Measurements from ENCODE around the gene CNNM3.

The CNNM3 gene

DNA sequence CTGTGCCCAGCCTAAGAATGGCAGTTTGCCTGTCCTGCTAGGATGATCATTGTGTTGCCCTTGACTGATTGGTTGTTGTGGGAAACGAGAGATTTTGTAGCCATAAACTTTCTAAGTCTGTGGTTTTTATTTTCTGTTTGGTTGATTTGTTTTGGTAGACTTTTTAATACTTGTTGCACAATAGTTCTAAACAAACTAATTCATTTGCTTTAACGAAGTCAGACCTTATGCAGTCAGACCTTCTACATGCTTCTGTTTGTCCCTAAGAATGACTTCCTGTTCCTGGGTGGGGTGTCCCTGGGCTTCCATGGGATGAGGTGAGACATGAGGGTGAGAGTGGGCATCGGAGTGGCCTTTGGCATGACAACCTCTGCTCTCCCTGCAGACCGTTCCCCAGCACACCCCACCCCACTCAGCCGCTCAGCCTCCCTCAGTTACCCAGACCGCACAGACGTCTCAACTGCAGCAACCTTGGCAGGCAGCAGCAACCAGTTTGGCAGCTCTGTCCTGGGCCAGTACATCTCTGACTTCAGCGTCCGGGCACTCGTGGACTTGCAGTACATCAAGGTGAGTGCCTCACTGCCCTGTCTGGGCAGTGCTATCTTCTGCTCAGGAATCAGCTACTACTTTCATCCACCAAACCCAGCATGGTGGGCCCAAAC is 7.8 kb upstream of the CNNM3 start:
- H3K4me3 ChIP-seq (ENCODE audit: low read depth, low read length), result no peak overlapping the region
- TF ChIP-seq, protein P1, sequence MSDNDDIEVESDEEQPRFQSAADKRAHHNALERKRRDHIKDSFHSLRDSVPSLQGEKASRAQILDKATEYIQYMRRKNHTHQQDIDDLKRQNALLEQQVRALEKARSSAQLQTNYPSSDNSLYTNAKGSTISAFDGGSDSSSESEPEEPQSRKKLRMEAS (IDR thresholded peaks at IDR 0.05; ENCODE audit: low read depth, low read length), result no peak
- TF ChIP-seq, protein P2, sequence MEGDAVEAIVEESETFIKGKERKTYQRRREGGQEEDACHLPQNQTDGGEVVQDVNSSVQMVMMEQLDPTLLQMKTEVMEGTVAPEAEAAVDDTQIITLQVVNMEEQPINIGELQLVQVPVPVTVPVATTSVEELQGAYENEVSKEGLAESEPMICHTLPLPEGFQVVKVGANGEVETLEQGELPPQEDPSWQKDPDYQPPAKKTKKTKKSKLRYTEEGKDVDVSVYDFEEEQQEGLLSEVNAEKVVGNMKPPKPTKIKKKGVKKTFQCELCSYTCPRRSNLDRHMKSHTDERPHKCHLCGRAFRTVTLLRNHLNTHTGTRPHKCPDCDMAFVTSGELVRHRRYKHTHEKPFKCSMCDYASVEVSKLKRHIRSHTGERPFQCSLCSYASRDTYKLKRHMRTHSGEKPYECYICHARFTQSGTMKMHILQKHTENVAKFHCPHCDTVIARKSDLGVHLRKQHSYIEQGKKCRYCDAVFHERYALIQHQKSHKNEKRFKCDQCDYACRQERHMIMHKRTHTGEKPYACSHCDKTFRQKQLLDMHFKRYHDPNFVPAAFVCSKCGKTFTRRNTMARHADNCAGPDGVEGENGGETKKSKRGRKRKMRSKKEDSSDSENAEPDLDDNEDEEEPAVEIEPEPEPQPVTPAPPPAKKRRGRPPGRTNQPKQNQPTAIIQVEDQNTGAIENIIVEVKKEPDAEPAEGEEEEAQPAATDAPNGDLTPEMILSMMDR (IDR thresholded peaks at IDR 0.05; ENCODE audit: low read depth, low read length), result no peak
- TF ChIP-seq MYC (IDR thresholded peaks at IDR 0.05; ENCODE audit: low read depth, low read length), result no peak
- TF ChIP-seq POLR2A (IDR thresholded peaks at IDR 0.05; ENCODE audit: extremely low read depth, insufficient read length), result no peak
- no peak for DNase-seq (ENCODE audit: low read depth)

DNA sequence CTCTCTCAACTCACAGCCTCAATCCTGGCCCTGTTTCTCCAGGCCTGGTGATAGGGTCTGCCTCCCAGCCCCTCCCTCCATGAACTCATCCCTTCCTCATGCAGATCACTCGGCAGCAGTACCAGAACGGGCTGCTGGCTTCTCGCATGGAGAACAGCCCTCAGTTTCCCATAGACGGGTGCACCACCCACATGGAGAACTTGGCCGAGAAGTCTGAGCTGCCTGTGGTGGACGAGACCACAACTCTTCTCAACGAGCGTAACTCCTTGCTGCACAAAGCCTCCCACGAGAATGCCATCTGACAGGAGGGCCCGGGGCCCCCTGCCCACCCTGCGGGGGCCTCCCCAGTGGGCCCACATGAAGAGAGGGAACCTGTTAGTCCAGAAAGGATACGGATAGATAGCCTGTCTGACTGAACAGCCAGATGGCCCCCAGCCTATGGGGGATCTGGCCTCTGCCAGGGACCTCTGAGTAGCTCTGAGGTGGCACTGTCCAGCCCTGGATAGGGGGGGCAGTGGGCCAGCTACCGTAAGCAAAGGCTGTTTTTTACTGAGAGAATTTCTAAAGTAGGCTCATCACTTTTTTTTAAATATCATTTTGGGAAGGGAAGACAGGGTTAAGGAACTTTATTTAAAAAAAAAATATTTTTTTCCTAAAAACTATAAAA is 6.7 kb upstream of the CNNM3 start:
- no peak for DNase-seq (ENCODE audit: low read depth)
- no peak overlapping the region for H3K4me3 ChIP-seq (ENCODE audit: low read depth, low read length)
- no peak for TF ChIP-seq POLR2A (IDR thresholded peaks at IDR 0.05; ENCODE audit: extremely low read depth, insufficient read length)
- TF ChIP-seq MYC (IDR thresholded peaks at IDR 0.05; ENCODE audit: low read depth, low read length), result no peak
- TF ChIP-seq, protein P1 (IDR thresholded peaks at IDR 0.05; ENCODE audit: low read depth, low read length), result no peak

DNA sequence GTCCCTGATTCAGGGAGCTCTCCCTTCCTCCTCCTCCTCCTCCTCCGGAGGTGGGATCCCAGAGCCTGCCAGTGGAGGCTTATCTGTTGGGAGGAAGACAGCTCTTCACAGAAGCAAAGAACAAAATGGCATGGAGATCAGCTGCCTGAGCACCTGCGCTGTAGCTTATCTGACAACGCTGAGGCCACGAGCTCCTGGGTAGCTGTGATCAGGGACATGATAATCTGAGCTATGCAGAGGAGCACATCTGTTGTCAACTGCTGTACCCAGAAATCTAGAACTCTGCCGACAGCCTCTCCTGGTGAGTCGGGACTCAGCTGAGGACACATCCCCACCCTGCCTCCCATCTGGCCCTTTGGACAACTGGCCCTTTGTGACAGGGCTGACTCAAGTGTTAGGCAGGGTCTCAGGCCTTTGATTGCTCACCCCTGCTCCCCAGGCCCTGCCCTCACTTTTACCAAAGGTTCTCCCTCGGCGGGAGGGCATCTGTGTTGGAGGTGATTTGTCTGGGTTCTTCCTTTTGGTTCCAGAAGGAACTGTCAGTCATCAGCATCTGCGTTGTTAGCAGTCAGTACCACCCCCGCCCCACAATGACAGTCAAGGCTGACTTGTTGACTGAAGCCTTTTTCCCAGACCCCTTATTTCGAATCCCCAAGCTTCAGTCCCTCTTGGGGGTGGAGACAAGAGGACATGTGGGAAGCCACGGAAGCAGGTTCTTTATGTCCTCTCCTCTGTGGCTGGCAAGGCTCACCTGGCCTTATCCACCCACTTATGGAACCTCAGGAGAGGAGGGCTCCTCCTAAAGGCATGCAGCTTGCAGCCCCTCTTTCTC is 5.9 kb upstream of the CNNM3 start:
- H3K4me3 ChIP-seq (ENCODE audit: low read depth, low read length), result no peak overlapping the region
- DNase-seq (ENCODE audit: low read depth), result no peak
- TF ChIP-seq, protein P2 (IDR thresholded peaks at IDR 0.05; ENCODE audit: low read depth, low read length), result no peak
- TF ChIP-seq POLR2A (IDR thresholded peaks at IDR 0.05; ENCODE audit: extremely low read depth, insufficient read length), result no peak
- TF ChIP-seq MYC (IDR thresholded peaks at IDR 0.05; ENCODE audit: low read depth, low read length), result no peak
- TF ChIP-seq, protein P1 (IDR thresholded peaks at IDR 0.05; ENCODE audit: low read depth, low read length), result no peak

DNA sequence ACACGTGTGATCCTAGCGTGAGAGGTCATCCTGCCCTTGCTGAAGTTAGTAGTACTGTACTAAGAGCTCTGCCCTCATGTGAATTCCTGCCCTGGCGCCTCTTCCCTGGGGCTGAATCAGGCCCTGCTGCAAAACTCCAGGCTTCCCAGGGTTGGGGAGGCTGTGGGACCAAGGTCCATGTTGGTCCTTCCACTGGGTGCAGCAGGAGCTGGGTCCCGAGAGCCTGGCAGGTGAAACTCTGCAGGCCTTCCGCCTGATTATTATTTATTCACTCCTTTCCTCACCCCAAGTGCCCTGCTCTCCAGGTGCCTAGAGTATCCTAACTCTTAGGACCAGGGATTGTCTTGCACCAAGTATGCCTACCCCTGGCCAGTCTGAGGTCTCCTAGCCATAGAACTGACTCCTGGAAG is 5.3 kb upstream of the CNNM3 start:
- no peak for DNase-seq (ENCODE audit: low read depth)
- H3K4me3 ChIP-seq (ENCODE audit: low read depth, low read length), result no peak overlapping the region
- TF ChIP-seq MYC (IDR thresholded peaks at IDR 0.05; ENCODE audit: low read depth, low read length) (no peak), POLR2A (IDR thresholded peaks at IDR 0.05; ENCODE audit: extremely low read depth, insufficient read length) (no peak)
- TF ChIP-seq, protein P2 (IDR thresholded peaks at IDR 0.05; ENCODE audit: low read depth, low read length), result no peak
- TF ChIP-seq, protein P1 (IDR thresholded peaks at IDR 0.05; ENCODE audit: low read depth, low read length), result no peak

DNA sequence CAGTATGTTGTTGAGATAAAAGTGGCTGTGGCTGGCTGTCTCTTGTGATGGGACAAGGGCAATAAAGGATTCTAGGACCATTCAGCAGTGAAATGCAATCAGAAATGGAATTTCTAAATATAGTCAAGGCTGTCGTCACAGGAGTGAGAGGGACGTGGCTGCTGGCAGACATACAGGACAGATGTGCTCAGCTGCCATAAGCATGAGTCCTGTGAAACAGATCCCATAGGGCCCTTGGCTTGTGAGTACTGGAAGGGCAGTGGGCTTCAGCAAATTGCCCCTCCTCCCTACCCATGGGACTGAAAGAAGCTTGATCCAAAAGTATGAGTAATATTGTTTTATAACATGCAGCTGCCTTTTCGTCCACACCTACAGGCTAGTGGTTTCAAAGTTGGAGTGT is 4.2 kb upstream of the CNNM3 start:
- H3K4me3 ChIP-seq (ENCODE audit: low read depth, low read length), result no peak overlapping the region
- DNase-seq (ENCODE audit: low read depth), result no peak

More for the DNA sequence above, 4.2 kb upstream of the CNNM3 start:
- TF ChIP-seq, protein P2 (IDR thresholded peaks at IDR 0.05; ENCODE audit: low read depth, low read length), result no peak
- TF ChIP-seq POLR2A (IDR thresholded peaks at IDR 0.05; ENCODE audit: extremely low read depth, insufficient read length), result no peak
- TF ChIP-seq, protein P1 (IDR thresholded peaks at IDR 0.05; ENCODE audit: low read depth, low read length), result no peak
- no peak for TF ChIP-seq MYC (IDR thresholded peaks at IDR 0.05; ENCODE audit: low read depth, low read length)

All from NB4 (cell line).